ENCODE results near the gene ADAMTSL1.

DNA sequence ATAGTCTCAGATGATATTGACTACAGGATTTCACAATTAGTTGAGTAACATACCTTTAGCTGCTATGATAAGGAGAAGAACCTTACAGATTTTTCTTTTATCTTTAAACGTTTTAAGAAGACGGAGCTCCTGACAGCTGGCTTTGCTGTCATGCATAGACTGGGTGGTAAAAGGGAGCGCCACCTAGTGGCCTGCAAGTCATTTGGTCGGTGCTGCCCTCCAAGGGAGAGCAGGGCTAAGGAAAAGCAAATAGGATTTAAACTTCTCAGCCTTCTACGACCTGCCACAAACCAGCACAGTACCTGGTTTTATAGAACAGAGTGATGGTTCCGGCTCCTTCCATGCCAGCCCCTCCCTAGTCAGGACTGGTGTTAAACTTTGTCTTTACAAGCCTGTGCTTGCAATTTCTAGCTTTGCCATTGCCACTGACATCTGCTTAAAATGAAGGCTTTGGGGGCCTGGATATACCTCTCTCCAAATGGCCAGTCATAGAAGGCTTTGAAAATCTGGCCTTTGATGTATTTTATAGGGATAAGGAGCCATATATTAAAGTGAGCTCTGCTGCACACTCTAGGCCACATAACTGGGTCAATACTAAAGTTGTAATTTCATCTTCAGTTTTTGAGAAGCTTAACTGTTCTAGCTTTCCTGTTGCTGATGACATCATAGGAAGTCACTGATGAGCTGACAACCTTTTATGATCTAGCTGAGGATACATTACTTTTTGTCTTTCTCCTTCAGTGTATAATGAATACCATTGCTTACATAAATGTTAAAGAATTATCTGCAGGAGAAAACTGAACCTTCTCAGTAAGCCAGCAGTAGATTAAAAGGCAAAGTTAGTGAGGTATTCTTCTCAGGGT lies 31.1 kb upstream of the ADAMTSL1 start:
- TF ChIP-seq, protein P1, sequence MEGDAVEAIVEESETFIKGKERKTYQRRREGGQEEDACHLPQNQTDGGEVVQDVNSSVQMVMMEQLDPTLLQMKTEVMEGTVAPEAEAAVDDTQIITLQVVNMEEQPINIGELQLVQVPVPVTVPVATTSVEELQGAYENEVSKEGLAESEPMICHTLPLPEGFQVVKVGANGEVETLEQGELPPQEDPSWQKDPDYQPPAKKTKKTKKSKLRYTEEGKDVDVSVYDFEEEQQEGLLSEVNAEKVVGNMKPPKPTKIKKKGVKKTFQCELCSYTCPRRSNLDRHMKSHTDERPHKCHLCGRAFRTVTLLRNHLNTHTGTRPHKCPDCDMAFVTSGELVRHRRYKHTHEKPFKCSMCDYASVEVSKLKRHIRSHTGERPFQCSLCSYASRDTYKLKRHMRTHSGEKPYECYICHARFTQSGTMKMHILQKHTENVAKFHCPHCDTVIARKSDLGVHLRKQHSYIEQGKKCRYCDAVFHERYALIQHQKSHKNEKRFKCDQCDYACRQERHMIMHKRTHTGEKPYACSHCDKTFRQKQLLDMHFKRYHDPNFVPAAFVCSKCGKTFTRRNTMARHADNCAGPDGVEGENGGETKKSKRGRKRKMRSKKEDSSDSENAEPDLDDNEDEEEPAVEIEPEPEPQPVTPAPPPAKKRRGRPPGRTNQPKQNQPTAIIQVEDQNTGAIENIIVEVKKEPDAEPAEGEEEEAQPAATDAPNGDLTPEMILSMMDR (IDR thresholded peaks at IDR 0.05) = peak; percentile 96
- TF ChIP-seq ZFX (IDR thresholded peaks at IDR 0.05; ENCODE audit: borderline replicate concordance) = no peak

All from 22Rv1 (cell line).